Smooth muscle cell (in vitro differentiated cells): ENCODE measurements around the gene RBMS2. TPM values are rescaled to one million over a fixed set of nuclear protein-coding genes. Genes with fewer than 3 reads are reported as not detected.
"Not testable (repeated sequence)": the region's sequence is repeated elsewhere in the genome, so short reads cannot be mapped to it uniquely, and the experiment has no call there.

Experiments
- DNase-seq: peaks from one replicate; lab custom pipeline; 2025; ENCODE audit not compliant: unreplicated experiment; lab: John Stamatoyannopoulos, UW
- H2AFZ ChIP-seq: fragments of 200-600 bp; sonication (generic); 2 replicates; pipeline ENCODE4 v1.6.0; 2016; ENCODE audit warnings: antibody characterized with exemption, low read depth, mild to moderate bottlenecking
- H3F3A ChIP-seq: fragments of 200-600 bp; sonication (generic); 2 replicates; pipeline ENCODE4 v1.6.0; 2017; ENCODE audit warnings: antibody characterized with exemption, low read depth
- H3K27ac ChIP-seq: fragments of 200-600 bp; sonication (generic); 2 replicates; pipeline ENCODE4 v1.5.1; 2016; ENCODE audit warnings: low read depth, mild to moderate bottlenecking
- H3K27me3 ChIP-seq: fragments of 200-600 bp; sonication (generic); 2 replicates; pipeline ENCODE4 v1.6.1; 2016; ENCODE audit warnings: low read depth, mild to moderate bottlenecking
- H3K36me3 ChIP-seq: fragments of 200-600 bp; sonication (generic); 2 replicates; pipeline ENCODE4 v1.5.1; 2016; ENCODE audit warnings: low read depth
- H3K4me1 ChIP-seq: fragments of 200-600 bp; sonication (generic); 2 replicates; pipeline ENCODE4 v1.5.1; 2016; ENCODE audit warnings: low read depth
- H3K4me2 ChIP-seq: fragments of 200-600 bp; sonication (generic); 2 replicates; pipeline ENCODE4 v1.6.0; 2016; ENCODE audit warnings: mild to moderate bottlenecking
- H3K4me3 ChIP-seq: fragments of 200-600 bp; sonication (generic); 2 replicates; pipeline ENCODE4 v1.5.1; 2016; ENCODE audit warnings: mild to moderate bottlenecking
- H3K79me2 ChIP-seq: fragments of 200-600 bp; sonication (generic); 2 replicates; pipeline ENCODE4 v1.6.0; 2016; ENCODE audit warnings: low read depth, mild to moderate bottlenecking
- H3K9ac ChIP-seq: fragments of 200-600 bp; sonication (generic); 2 replicates; pipeline ENCODE4 v1.6.0; 2016; ENCODE audit warnings: low read depth
- H3K9me3 ChIP-seq: fragments of 200-600 bp; sonication (generic); replicated peaks from 2 replicates; pipeline ENCODE4 v1.5.1; 2016; ENCODE audit warnings: low read depth
- H4K20me1 ChIP-seq: fragments of 200-600 bp; sonication (generic); 2 replicates; pipeline ENCODE4 v1.6.0; 2016; ENCODE audit warnings: low read depth
- WGBS: methylation state at CpG from one replicate; pipeline ENCODE4 v1.1.7; 2016; ENCODE audit warnings: low lambda C conversion rate; 5-methylcytosine and 5-hydroxymethylcytosine counted together
- polyA plus RNA-seq: library from polyadenylated mRNA; unstranded; fragments of >200 nt; fragmentation: Nextera tagmentation; extraction: Ambion mirVana; gene quantifications from 2 replicates; pipeline ENCODE4 v1.2.1, GENCODE V29; 2016
- total RNA-seq: library from RNA; depleted of rRNA; stranded (reverse); fragments of >200 nt; gene quantifications from 2 replicates; pipeline ENCODE4 v1.2.3, GENCODE V29; 2014
- TF ChIP-seq, protein P1 (sequence below): fragments of 200-600 bp; sonication (generic); IDR thresholded peaks from 2 replicates; pipeline ENCODE4 v1.5.1; 2017; ENCODE audit warnings: borderline replicate concordance, mild to moderate bottlenecking, antibody characterized with exemption; ENCODE audit not compliant: insufficient read depth, poor library complexity, severe bottlenecking

RBMS2 gene
- total and polyA plus RNA-seq, 2 experiments from 2014 or later: 16.8 to 20.6 TPM

GRCh38 chr12:56490360-56490759, 31.3 kb upstream of the RBMS2 start:
- Histone ChIP-seq H4K20me1 (no peaks in the 10 kb centered on the region), H3K4me1 (no peaks in the 10 kb centered on the region), H3K36me3 (no peaks in the 10 kb centered on the region), H3K9me3 (no peaks in the 10 kb centered on the region), H3K27me3 (peaks cover 64% of the 10 kb centered on the region), H3K79me2 (no peaks in the 10 kb centered on the region), H3F3A (no peaks in the 10 kb centered on the region), H3K4me2 (no peak overlapping the region), H3K4me3 (no peak overlapping the region), H3K9ac (no peak overlapping the region), H3K27ac (no peak overlapping the region), H2AFZ (no peak overlapping the region)
- no peak for DNase-seq
- TF ChIP-seq, protein P1, sequence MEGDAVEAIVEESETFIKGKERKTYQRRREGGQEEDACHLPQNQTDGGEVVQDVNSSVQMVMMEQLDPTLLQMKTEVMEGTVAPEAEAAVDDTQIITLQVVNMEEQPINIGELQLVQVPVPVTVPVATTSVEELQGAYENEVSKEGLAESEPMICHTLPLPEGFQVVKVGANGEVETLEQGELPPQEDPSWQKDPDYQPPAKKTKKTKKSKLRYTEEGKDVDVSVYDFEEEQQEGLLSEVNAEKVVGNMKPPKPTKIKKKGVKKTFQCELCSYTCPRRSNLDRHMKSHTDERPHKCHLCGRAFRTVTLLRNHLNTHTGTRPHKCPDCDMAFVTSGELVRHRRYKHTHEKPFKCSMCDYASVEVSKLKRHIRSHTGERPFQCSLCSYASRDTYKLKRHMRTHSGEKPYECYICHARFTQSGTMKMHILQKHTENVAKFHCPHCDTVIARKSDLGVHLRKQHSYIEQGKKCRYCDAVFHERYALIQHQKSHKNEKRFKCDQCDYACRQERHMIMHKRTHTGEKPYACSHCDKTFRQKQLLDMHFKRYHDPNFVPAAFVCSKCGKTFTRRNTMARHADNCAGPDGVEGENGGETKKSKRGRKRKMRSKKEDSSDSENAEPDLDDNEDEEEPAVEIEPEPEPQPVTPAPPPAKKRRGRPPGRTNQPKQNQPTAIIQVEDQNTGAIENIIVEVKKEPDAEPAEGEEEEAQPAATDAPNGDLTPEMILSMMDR: no peak

- H3K4me3 ChIP-seq, H2AFZ ChIP-seq, H3K4me2 ChIP-seq, H3K9ac ChIP-seq, H3K4me1 ChIP-seq, H3K36me3 ChIP-seq, H3K9me3 ChIP-seq, H4K20me1 ChIP-seq, DNase-seq, H3K27ac ChIP-seq, H3F3A ChIP-seq, H3K79me2 ChIP-seq: not testable (repeated sequence)
- H3K27me3 ChIP-seq: peaks cover 32% of the 10 kb centered on the region
- WGBS: 93% methylated on average over 28 of the region's 31 CpGs
Observed at GRCh38 chr12:56493409-56494105, 28.1 kb upstream of the RBMS2 start.

DNA sequence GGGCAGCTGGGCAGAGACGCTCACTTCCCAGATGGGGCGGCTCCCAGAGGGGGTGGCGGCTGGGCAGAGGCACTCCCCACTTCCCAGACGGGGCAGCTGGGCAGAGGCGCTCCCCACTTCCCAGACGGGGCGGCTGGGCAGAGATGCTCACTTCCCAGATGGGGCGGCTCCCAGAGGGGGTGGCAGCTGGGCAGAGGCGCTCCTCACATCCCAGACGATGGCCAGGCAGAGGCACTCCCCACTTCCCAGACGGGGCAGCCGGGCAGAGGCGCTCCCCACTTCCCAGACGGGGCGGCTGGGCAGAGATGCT, 27.6 kb upstream of the RBMS2 start:
- not testable (repeated sequence) for H3K36me3 ChIP-seq, H3K4me2 ChIP-seq, H4K20me1 ChIP-seq, H3K9me3 ChIP-seq, H2AFZ ChIP-seq, H3K27ac ChIP-seq, H3K4me3 ChIP-seq, H3K79me2 ChIP-seq, H3F3A ChIP-seq, H3K9ac ChIP-seq, H3K4me1 ChIP-seq, DNase-seq
- peaks cover 27% of the 10 kb centered on the region for H3K27me3 ChIP-seq
- WGBS: 100% methylated on average over 9 of the region's 15 CpGs

GRCh38 chr12:56494481-56494880, 27.1 kb upstream of the RBMS2 start:
- not testable (repeated sequence) for H3K9me3 ChIP-seq, H4K20me1 ChIP-seq, H3F3A ChIP-seq, H3K9ac ChIP-seq, DNase-seq, H2AFZ ChIP-seq, H3K4me1 ChIP-seq, H3K79me2 ChIP-seq, H3K27ac ChIP-seq, H3K4me3 ChIP-seq, H3K36me3 ChIP-seq, H3K4me2 ChIP-seq
- peaks cover 23% of the 10 kb centered on the region for H3K27me3 ChIP-seq
- 99% methylated on average over 27 of the region's 27 CpGs for WGBS

- not testable (repeated sequence) for H3F3A ChIP-seq, H3K36me3 ChIP-seq, H3K4me1 ChIP-seq, H3K27ac ChIP-seq, H3K9me3 ChIP-seq, DNase-seq, H3K9ac ChIP-seq, H4K20me1 ChIP-seq, H3K4me3 ChIP-seq, H3K4me2 ChIP-seq, H3K79me2 ChIP-seq, H3K27me3 ChIP-seq, H2AFZ ChIP-seq
- TF ChIP-seq, protein P1: peak; percentile 42
- WGBS: 21% methylated on average over 17 of the region's 17 CpGs
Observed at GRCh38 chr12:56496704-56497103, 24.9 kb upstream of the RBMS2 start.

DNA sequence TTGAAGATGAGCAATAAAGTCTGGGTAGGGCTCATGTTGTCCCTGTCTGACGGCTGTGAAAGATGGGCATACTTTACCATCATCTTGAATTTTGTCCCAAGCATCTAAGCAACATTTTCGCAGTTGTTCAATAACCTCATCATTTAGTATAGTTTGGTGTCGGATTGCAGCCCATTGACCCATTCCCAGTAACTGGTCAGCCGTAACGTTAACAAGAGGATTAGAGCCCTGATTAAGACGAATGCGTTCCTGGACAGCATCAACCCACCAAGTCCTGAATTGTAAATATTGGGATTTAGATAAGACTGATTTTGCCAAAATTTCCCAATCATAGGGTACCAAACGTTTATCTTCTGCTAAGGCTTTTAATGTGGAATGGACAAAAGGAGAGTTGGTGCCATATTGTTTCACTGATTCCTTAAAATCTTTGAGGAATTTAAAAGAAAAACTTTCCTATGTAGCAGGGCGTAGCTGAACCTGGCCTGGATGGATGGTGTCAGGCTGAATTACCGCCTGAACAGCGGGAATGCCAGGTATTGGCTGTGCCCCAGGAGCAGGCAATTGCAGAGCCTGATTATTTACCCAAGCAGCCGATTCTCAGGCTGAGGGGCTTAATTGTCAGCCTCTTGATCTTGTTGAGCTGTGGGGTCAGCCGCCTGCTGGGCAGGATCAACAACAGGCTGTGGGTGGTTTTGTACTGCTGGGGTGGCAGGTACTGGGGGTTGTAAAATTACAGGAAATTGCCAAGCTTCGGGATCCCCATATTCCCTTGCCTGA, 23.3 kb upstream of the RBMS2 start:
- not testable (repeated sequence) for DNase-seq, H3K4me1 ChIP-seq, H3F3A ChIP-seq, H2AFZ ChIP-seq, H3K36me3 ChIP-seq, H3K9ac ChIP-seq, H3K79me2 ChIP-seq, H3K4me3 ChIP-seq, H3K9me3 ChIP-seq, H3K27ac ChIP-seq, H4K20me1 ChIP-seq, H3K4me2 ChIP-seq, H3K27me3 ChIP-seq
- 42% methylated on average over 14 of the region's 14 CpGs for WGBS

DNA sequence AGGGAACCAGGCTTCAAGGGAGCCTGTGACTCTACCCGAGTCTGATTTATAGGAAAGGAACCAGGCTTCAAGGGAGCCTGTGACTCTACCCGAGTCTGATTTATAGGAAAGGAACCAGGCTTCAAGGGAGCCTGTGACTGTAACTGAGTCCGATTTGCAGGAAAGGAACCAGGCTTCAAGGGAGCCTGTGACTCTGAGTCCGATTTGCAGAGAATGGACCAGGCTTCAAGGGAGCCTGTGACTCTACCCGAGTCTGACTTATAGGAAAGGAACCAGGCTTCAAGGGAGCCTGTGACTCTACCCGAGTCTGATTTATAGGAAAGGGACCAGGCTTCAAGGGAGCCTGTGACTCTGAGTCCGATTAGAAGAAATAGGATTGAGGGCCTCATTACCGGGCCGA, 22.2 kb upstream of the RBMS2 start:
- H4K20me1 ChIP-seq, DNase-seq, H3K36me3 ChIP-seq: not testable (repeated sequence)

More for the DNA sequence above, 22.2 kb upstream of the RBMS2 start:
- H2AFZ ChIP-seq: peak overlapping the region; percentile 34
- H3K4me1 ChIP-seq, H3K9ac ChIP-seq, H3K27me3 ChIP-seq, H3F3A ChIP-seq, H3K4me3 ChIP-seq, H3K9me3 ChIP-seq, H3K79me2 ChIP-seq, H3K27ac ChIP-seq: not testable (repeated sequence)
- 38% methylated on average over 9 of the region's 9 CpGs for WGBS
- peak overlapping the region; percentile 29 for H3K4me2 ChIP-seq
